Aorta (tissue), 5 donors: ENCODE measurements around the gene CHRM4. TPM values are rescaled to one million over a fixed set of nuclear protein-coding genes. Genes with fewer than 3 reads are reported as not detected.

ENCODE experiments used
- ATAC-seq: fragments of 200-7000 bp; cut with Tn5 transposase; one replicate; pipeline ENCODE4 v1.9.1; 2022; ENCODE audit warnings: moderate library complexity; ENCODE audit not compliant: low FRiP score
- DNase-seq, 2 donors: peaks; one replicate each; pipeline ENCODE4 v3.0.0-alpha.2; 2020
- H3K27ac ChIP-seq, 2 donors: one replicate each; pipeline ENCODE4 v1.5.1; 2013; ENCODE audit warnings: low read length in 2 of 2, mild to moderate bottlenecking in 2 of 2, moderate library complexity in 2 of 2, control low read depth in 1 of 2, inconsistent platforms in 1 of 2, low read depth in 1 of 2
- H3K27me3 ChIP-seq, 2 donors: one replicate each; pipeline ENCODE4 v1.6.1; 2013; ENCODE audit warnings: control low read depth in 1 of 2, low read length in 1 of 2, mild to moderate bottlenecking in 1 of 2, moderate library complexity in 1 of 2; ENCODE audit not compliant: insufficient read depth in 2 of 2, control insufficient read depth in 1 of 2
- H3K36me3 ChIP-seq, 2 donors: one replicate each; pipeline ENCODE4 v1.6.1; 2013; ENCODE audit warnings: control low read depth in 1 of 2, low read length in 1 of 2, mild to moderate bottlenecking in 1 of 2; ENCODE audit not compliant: insufficient read depth in 2 of 2, control insufficient read depth in 1 of 2
- H3K4me1 ChIP-seq, 2 donors: one replicate each; pipeline ENCODE4 v1.6.1; 2013; ENCODE audit warnings: low read length in 2 of 2, control low read depth in 1 of 2, mild to moderate bottlenecking in 1 of 2, moderate library complexity in 1 of 2; ENCODE audit not compliant: insufficient read depth in 2 of 2, control insufficient read depth in 1 of 2
- H3K4me3 ChIP-seq, 2 donors: one replicate each; pipeline ENCODE4 v1.5.1; 2013; ENCODE audit warnings: low read length in 2 of 2, control low read depth in 1 of 2, mild to moderate bottlenecking in 1 of 2
- H3K9me3 ChIP-seq: one replicate; pipeline ENCODE4 v1.6.1; 2013; ENCODE audit warnings: mild to moderate bottlenecking, low read length; ENCODE audit not compliant: control insufficient read depth
- WGBS, 2 donors: extraction: QIAGEN DNeasy Blood & Tissue Kit; methylation state at CpG; one replicate each; pipeline ENCODE4 v1.1.7; 2013; 5-methylcytosine and 5-hydroxymethylcytosine counted together
- intact Hi-C, 2 donors: fragments of 100-400 bp; cut with DNase I; formaldehyde crosslinking; loops; one replicate each; pipeline versions ENCODE4 v1.14.2 to v1.15.0; 2022
- polyA plus RNA-seq, 2 donors: library from polyadenylated mRNA; stranded (reverse); fragments of 200-250 nt; gene quantifications; one replicate each; pipeline ENCODE4 v1.2.3, GENCODE V29; 2013
- total RNA-seq, 2 donors: library from RNA; stranded (reverse); fragmentation: NEBNext Ultra II Directional; extraction: Animal tissue kit (Norgen Biotek cat#: 25700); gene quantifications; one replicate each; pipeline ENCODE4 v1.2.1, GENCODE V29; 2021
- donor health status: healthy with polysubstance abuse.
- donor health status: Bipolar disorder and iron deficiency.
- donor health status: DM: no; HTN: no; CAD: no.
- donor health status: DM: no; HTN: no; CAD: no.
- donor health status: DM: yes; HTN: yes; CAD: no.

The CHRM4 gene
- total and polyA plus RNA-seq, 4 donors, result 0.28 to 1.9 (median 0.29) TPM; not detected in 1

DNA sequence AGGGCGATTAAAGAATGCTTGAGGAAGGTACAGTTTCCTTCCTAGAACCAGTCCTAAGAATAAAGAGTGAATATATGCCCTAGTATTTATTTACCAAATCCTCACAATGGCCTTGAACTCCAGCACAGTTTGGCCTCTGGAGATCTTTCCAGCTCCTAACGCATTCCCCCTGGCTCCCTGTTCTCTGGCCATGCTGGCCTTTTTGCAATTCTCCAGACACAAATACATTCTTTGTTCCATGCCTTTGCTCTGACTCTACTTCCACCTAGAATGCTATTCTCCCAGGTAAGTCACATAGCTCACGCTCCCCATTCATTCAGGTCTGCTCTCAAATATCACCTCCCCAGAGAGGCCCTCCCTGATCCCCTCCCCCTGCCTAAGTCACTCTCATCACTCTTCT, 48.1 kb downstream of the CHRM4 start:
- Histone ChIP-seq H3K36me3 (no peaks in the 10 kb centered on the region), H3K4me3 (no peak overlapping the region), H3K9me3 (no peaks in the 10 kb centered on the region), H3K27me3 (no peaks in the 10 kb centered on the region), H3K27ac (no peak overlapping the region), H3K4me1 (peaks cover 0 to 2% of the 10 kb centered on the region in 2 donors)
- intact Hi-C loops, result no loop called here
- ATAC-seq (no peak), DNase-seq (no peak)
- WGBS, 2 donors, result 82 to 91% methylated on average over 3 of the region's 3 CpGs

DNA sequence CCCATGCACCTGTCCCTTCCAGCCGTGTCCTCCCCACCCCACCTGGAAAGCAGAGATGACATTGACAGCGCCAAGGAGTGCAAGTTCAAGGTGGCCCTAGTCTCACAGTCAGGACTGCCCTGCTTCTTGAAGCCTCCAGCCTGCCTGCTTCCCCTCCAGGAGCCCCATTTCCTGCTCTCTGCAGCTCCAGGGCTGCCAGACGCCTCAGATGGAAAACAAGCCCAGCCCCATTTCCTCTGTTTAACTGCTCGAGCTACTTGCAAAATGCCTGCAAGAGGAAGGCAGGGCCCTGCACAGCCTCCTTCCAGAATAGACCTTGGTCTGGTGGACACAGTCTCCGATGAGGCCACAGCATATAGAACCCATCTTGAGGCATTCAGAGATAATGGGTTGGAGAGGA, 49.3 kb downstream of the CHRM4 start:
- Histone ChIP-seq H3K4me3 (no peak overlapping the region), H3K4me1 (no peaks in the 10 kb centered on the region), H3K9me3 (no peaks in the 10 kb centered on the region), H3K36me3 (no peaks in the 10 kb centered on the region), H3K27ac (no peak overlapping the region), H3K27me3 (no peaks in the 10 kb centered on the region)
- DNase-seq (no peak), ATAC-seq (no peak)
- intact Hi-C loops, result no loop called here
- 77% methylated on average over 5 of the region's 5 CpGs for WGBS, 2 donors

DNA sequence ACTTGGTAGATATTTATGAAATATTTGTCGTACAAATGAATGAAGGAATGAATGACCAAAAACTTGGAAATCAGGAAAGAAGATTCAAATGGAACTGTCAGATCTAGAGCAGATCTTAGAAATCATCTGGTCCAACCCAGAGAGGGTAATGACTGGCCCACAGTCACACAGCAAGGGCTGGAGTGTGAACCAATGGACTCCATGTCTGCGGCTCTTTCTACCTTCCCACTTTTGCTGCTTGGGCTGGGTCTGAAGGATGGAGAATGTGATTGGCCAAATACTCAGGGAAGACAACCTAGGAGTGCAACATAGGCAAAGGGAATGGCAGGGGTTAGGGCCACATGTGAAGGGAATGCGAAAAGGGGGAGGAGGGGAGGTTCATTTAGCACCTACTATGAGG, 50.1 kb downstream of the CHRM4 start:
- H3K9me3 ChIP-seq, result no peaks in the 10 kb centered on the region
- no peaks in the 10 kb centered on the region for H3K4me1 ChIP-seq
- ATAC-seq, result no peak
- WGBS, 2 donors, result 93 to 95% methylated on average over 3 of the region's 3 CpGs
- H3K27me3 ChIP-seq, result no peaks in the 10 kb centered on the region
- intact Hi-C loops, result no loop called here
- no peak overlapping the region for H3K4me3 ChIP-seq
- DNase-seq, result no peak
- H3K36me3 ChIP-seq, result no peaks in the 10 kb centered on the region
- H3K27ac ChIP-seq, result no peak overlapping the region

DNA sequence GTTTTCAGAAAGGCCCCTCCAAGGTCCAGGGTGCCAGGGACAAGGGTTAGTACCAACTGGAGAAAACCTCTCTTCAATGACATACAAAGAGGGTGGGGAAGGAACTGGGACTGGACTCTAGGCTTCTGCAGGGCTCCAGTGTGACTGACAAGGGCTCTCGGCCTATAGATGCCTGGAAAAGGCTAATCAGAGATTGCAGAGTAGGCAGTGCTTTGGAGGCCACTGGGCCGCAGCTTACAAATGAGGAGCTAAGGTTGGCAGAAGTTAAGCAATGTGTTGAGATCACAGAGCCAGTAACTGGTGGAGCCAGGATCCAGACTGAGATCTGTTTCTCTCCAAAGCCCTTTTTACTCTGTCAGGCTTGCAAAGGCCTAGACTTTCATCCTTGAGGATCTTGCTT, 51.8 kb downstream of the CHRM4 start:
- H3K27ac ChIP-seq, result no peak overlapping the region
- DNase-seq (no peak), ATAC-seq (no peak)
- H3K36me3 ChIP-seq, result no peaks in the 10 kb centered on the region
- H3K4me1 ChIP-seq, result no peaks in the 10 kb centered on the region
- H3K9me3 ChIP-seq, result no peaks in the 10 kb centered on the region
- no peak overlapping the region for H3K4me3 ChIP-seq
- no peaks in the 10 kb centered on the region for H3K27me3 ChIP-seq
- intact Hi-C loops, result no loop called here
- WGBS, 2 donors, result 88 to 90% methylated on average over 2 of the region's 2 CpGs

DNA sequence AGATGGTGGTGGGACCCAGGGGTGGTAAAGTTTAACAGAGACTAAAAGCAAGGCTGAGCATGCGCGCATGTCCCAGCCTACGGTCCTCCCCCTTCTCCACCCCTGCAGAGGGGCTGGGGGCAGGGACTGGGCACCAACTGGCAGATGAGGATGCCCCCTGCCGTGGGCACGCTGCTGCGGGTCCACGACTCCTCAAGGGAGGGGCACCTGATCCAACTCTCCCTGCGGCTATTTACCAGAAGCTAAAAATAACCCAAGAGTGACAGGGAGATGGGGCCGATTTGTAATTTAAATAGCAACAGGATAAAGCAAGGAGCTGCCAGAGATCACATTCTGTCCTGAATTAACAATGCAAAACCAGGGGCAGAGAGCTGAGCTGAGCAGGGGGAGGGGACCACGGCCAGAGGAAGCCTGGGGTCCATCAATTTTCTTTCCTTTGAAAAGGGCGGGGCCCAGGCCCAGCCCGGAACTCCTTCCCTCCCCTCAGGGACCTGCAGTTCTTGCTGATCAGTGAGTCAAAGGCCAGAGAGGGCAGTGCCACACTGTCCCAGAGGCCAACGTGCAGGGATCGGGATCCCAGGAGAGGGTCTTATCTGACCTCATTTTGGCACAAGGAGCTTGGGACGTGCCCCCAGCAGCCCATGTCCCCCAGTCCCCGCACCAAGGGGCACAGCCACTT, 52.4 kb downstream of the CHRM4 start:
- ATAC-seq (peak; percentile 26), DNase-seq (no peak)
- H3K4me1 ChIP-seq, result no peaks in the 10 kb centered on the region
- intact Hi-C loops, result no loop called here
- H3K4me3 ChIP-seq, result no peak overlapping the region
- H3K27me3 ChIP-seq, result no peaks in the 10 kb centered on the region
- no peak overlapping the region for H3K27ac ChIP-seq
- WGBS, 2 donors, result 36 to 38% methylated on average over 16 of the region's 16 CpGs
- no peaks in the 10 kb centered on the region for H3K36me3 ChIP-seq
- no peaks in the 10 kb centered on the region for H3K9me3 ChIP-seq

DNA sequence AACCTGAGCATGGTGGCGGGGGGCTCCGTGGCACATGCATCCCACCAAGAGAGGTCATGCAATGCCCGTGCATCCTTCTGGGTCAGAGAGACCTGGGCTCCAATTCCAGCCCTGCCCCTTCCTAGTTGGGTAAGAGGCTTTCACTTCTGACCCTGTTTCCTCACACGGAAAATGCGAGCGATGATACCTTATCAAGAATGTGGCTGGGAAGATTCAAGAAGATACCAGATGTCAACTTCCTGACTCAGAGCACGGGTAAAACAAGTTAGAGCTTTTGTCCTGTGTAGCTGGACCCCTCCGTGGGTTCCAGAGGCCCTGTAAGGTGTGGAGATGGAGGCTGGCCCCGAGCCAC, 53.0 kb downstream of the CHRM4 start:
- DNase-seq (no peak), ATAC-seq (no peak)
- Histone ChIP-seq H3K9me3 (no peaks in the 10 kb centered on the region), H3K27ac (no peak overlapping the region), H3K36me3 (no peaks in the 10 kb centered on the region), H3K27me3 (no peaks in the 10 kb centered on the region), H3K4me3 (no peak overlapping the region), H3K4me1 (no peaks in the 10 kb centered on the region)
- intact Hi-C loops, result no loop called here
- WGBS, 2 donors, result 35 to 41% methylated on average over 9 of the region's 9 CpGs

DNA sequence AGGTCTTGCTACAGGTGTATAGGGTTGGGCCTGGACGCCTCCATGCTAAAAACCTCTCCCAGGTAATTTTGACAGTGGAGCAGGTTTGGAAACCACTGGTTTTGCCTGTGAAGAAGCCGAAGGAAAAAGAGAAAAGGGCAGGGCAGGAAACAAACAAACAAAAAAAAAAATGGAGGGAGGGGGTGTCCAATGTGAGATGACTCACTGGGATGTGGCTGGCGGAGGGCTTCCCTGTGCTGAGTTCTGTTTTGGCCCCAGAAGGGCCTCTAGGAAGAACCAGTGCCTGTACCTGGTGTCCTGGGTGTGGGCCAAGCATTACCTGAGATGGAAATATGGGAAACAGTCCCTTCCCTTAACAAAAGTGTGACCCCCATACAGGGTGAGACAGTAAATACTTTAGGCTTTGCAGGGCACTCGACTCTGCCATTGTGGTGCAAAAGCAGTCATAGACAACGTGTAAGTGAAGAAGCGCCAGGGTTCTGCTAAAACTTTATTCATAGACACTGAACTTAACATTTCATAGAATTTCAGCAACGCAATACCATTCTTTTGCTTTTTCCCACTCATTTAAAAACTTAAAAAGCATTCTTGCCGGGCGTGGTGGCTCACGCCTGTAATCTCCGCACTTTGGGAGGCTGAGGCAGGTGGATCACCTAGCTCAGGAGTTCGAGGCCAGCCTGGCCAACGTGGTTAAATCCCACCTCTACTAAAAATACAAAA, 53.8 kb downstream of the CHRM4 start:
- Histone ChIP-seq H3K4me1 (no peaks in the 10 kb centered on the region), H3K36me3 (no peaks in the 10 kb centered on the region), H3K27ac (no peak overlapping the region), H3K27me3 (no peaks in the 10 kb centered on the region), H3K4me3 (no peak overlapping the region), H3K9me3 (no peaks in the 10 kb centered on the region)
- DNase-seq (no peak), ATAC-seq (no peak)
- 87 to 93% methylated on average over 13 of the region's 13 CpGs for WGBS, 2 donors
- intact Hi-C loops, result no loop called here

DNA sequence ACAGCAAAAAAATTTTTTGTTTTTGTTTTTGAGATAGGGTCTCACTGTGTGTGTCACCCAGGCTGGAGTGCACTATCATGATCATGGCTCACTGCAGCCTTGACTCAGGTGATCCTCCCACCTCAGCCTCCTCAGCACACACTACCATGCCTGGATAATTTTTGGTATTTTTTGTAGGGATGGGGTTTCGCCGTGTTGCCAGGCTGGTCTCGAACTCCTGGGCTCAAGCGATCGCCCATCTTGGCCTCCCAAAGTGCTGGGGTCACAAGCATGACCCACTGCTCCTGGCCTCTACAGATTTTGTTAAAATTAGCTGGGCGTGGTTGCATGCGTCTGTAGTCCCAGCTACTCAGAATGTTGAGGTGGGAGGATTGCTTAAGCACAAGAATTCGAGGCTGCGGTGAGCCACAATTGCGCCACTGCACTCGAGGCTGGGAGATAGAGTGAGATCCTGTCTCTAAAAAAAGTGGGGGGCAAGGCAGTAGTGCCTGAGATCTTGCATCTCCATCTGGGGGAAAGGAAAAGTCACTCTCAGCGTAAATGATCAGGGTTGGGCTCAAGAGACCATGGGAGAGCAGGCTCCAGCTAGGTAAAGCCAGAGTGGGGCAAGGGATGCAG, 54.9 kb downstream of the CHRM4 start:
- Histone ChIP-seq H3K27me3 (no peaks in the 10 kb centered on the region), H3K4me3 (no peak overlapping the region), H3K27ac (no peak overlapping the region), H3K9me3 (no peaks in the 10 kb centered on the region), H3K36me3 (no peaks in the 10 kb centered on the region), H3K4me1 (no peaks in the 10 kb centered on the region)
- intact Hi-C loops, result no loop called here
- ATAC-seq, result no peak
- no peak for DNase-seq
- 93 to 96% methylated on average over 12 of the region's 12 CpGs for WGBS, 2 donors
